SK-N-SH (cell line): ENCODE data around the gene AGAP2.

Source experiments
- EZH2phosphoT487 ChIP-seq: fragments of 200-600 bp; sonication (generic); IDR thresholded peaks from 2 replicates; pipeline ENCODE4 v1.6.1; 2017; ENCODE audit warnings: low read depth, mixed run types, mild to moderate bottlenecking, antibody characterized with exemption, moderate library complexity, borderline replicate concordance
- JUND ChIP-seq: IDR thresholded peaks from 2 replicates; pipeline ENCODE4 v1.4.0; 2012
- MAX ChIP-seq: IDR thresholded peaks from 2 replicates; pipeline ENCODE4 v1.4.0; 2012; ENCODE audit warnings: low read depth
- MXI1 ChIP-seq: IDR thresholded peaks from 2 replicates; pipeline ENCODE4 v1.6.1; 2012; ENCODE audit warnings: mild to moderate bottlenecking, low read depth, low read length, improper control_type of control experiment
- RCOR1 ChIP-seq: fragments of 150-350 bp; IDR thresholded peaks from 2 replicates; pipeline ENCODE4 v1.6.1; 2017; ENCODE audit warnings: antibody characterized with exemption, low read length
- TAF1 ChIP-seq: IDR thresholded peaks from 2 replicates; pipeline ENCODE4 v1.6.1; 2012; ENCODE audit warnings: low read depth, mild to moderate bottlenecking, low read length, moderate library complexity, borderline replicate concordance
- TF ChIP-seq, protein P1 (sequence below): fragments of 200-600 bp; sonication (generic); IDR thresholded peaks from 2 replicates; pipeline ENCODE4 v1.6.1; 2017; ENCODE audit warnings: antibody characterized with exemption, mild to moderate bottlenecking, moderate library complexity

DNA sequence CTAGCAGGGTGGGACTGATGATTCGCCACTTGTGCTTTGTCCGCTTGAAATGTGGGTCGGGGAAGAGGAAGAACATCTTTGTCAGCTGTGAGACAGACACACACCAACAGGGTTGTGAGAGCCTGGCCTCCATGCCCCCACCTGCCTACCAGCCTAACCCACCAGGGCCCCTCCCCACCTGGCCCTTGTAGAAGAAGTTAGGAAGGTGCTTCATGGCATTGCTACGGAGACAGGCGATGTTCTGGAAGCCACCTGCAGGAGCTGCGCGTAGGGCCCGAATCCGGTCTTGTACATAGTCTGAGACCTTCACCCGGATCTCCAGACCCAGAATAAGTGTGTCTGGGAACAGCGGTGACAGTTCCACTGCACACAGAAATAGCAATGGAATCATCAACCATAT, 31.1 kb upstream of the AGAP2 start:
- TF ChIP-seq EZH2phosphoT487 (no peak), MXI1 (no peak), MAX (no peak), JUND (no peak), RCOR1 (no peak), TAF1 (no peak)
- TF ChIP-seq, protein P1, sequence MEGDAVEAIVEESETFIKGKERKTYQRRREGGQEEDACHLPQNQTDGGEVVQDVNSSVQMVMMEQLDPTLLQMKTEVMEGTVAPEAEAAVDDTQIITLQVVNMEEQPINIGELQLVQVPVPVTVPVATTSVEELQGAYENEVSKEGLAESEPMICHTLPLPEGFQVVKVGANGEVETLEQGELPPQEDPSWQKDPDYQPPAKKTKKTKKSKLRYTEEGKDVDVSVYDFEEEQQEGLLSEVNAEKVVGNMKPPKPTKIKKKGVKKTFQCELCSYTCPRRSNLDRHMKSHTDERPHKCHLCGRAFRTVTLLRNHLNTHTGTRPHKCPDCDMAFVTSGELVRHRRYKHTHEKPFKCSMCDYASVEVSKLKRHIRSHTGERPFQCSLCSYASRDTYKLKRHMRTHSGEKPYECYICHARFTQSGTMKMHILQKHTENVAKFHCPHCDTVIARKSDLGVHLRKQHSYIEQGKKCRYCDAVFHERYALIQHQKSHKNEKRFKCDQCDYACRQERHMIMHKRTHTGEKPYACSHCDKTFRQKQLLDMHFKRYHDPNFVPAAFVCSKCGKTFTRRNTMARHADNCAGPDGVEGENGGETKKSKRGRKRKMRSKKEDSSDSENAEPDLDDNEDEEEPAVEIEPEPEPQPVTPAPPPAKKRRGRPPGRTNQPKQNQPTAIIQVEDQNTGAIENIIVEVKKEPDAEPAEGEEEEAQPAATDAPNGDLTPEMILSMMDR, result no peak
